Smooth muscle cell (in vitro differentiated cells): ENCODE data around the gene STXBP6. TPM values are rescaled to one million over a fixed set of nuclear protein-coding genes. Genes with fewer than 3 reads are reported as not detected.

Experiments used
- DNase-seq: peaks from one replicate; lab custom pipeline; 2025; ENCODE audit not compliant: unreplicated experiment; lab: John Stamatoyannopoulos, UW
- H2AFZ ChIP-seq: fragments of 200-600 bp; sonication (generic); 2 replicates; pipeline ENCODE4 v1.6.0; 2016; ENCODE audit warnings: antibody characterized with exemption, low read depth, mild to moderate bottlenecking
- H3F3A ChIP-seq: fragments of 200-600 bp; sonication (generic); 2 replicates; pipeline ENCODE4 v1.6.0; 2017; ENCODE audit warnings: antibody characterized with exemption, low read depth
- H3K27ac ChIP-seq: fragments of 200-600 bp; sonication (generic); 2 replicates; pipeline ENCODE4 v1.5.1; 2016; ENCODE audit warnings: low read depth, mild to moderate bottlenecking
- H3K27me3 ChIP-seq: fragments of 200-600 bp; sonication (generic); 2 replicates; pipeline ENCODE4 v1.6.1; 2016; ENCODE audit warnings: low read depth, mild to moderate bottlenecking
- H3K36me3 ChIP-seq: fragments of 200-600 bp; sonication (generic); 2 replicates; pipeline ENCODE4 v1.5.1; 2016; ENCODE audit warnings: low read depth
- H3K4me1 ChIP-seq: fragments of 200-600 bp; sonication (generic); 2 replicates; pipeline ENCODE4 v1.5.1; 2016; ENCODE audit warnings: low read depth
- H3K4me2 ChIP-seq: fragments of 200-600 bp; sonication (generic); 2 replicates; pipeline ENCODE4 v1.6.0; 2016; ENCODE audit warnings: mild to moderate bottlenecking
- H3K4me3 ChIP-seq: fragments of 200-600 bp; sonication (generic); 2 replicates; pipeline ENCODE4 v1.5.1; 2016; ENCODE audit warnings: mild to moderate bottlenecking
- H3K79me2 ChIP-seq: fragments of 200-600 bp; sonication (generic); 2 replicates; pipeline ENCODE4 v1.6.0; 2016; ENCODE audit warnings: low read depth, mild to moderate bottlenecking
- H3K9ac ChIP-seq: fragments of 200-600 bp; sonication (generic); 2 replicates; pipeline ENCODE4 v1.6.0; 2016; ENCODE audit warnings: low read depth
- H3K9me3 ChIP-seq: fragments of 200-600 bp; sonication (generic); replicated peaks from 2 replicates; pipeline ENCODE4 v1.5.1; 2016; ENCODE audit warnings: low read depth
- H4K20me1 ChIP-seq: fragments of 200-600 bp; sonication (generic); 2 replicates; pipeline ENCODE4 v1.6.0; 2016; ENCODE audit warnings: low read depth
- WGBS: methylation state at CpG from one replicate; pipeline ENCODE4 v1.1.7; 2016; ENCODE audit warnings: low lambda C conversion rate; 5-methylcytosine and 5-hydroxymethylcytosine counted together
- polyA plus RNA-seq: library from polyadenylated mRNA; unstranded; fragments of >200 nt; fragmentation: Nextera tagmentation; extraction: Ambion mirVana; gene quantifications from 2 replicates; pipeline ENCODE4 v1.2.1, GENCODE V29; 2016
- total RNA-seq: library from RNA; depleted of rRNA; stranded (reverse); fragments of >200 nt; gene quantifications from 2 replicates; pipeline ENCODE4 v1.2.3, GENCODE V29; 2014
- TF ChIP-seq, protein P1 (sequence below): fragments of 200-600 bp; sonication (generic); IDR thresholded peaks from 2 replicates; pipeline ENCODE4 v1.5.1; 2017; ENCODE audit warnings: borderline replicate concordance, mild to moderate bottlenecking, antibody characterized with exemption; ENCODE audit not compliant: insufficient read depth, poor library complexity, severe bottlenecking

STXBP6 gene
- total and polyA plus RNA-seq, 2 experiments from 2014 or later = 144 to 170 TPM

DNA sequence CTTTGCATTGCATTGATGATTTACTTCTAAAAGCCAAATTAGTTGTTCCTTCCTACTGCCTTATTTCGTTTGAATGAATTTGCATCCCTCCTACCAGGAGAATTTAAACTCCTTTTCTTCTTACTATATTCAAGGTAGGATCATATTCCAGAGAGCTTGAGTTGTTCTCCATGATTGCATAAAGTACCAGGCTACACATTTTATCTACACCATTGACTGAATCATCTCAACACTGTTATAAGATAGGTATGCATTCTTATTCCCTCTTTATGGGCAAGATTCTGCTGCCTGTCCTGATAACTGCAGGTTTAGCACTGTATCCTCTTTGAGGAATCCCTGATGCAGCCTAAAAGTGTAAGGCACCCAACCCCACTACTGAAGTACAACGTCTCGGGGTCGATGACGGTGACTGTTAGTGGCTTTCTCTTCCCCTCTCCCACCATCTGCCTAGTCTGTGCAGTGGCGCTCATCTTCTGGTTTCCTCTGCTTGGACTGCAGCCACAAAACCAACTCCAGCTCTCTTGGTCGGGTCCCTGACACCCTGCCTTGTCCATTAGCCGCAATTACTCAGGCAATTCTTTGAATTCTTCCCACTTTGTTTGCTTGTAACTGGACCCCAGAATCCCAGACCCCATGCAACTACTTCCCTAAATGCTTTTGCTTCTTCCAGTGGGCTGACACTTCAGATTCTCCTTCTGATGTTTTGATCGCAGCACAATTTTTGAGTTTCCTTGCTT lies 44.4 kb upstream of the STXBP6 start:
- WGBS = 60% methylated on average over 9 of the region's 9 CpGs
- Histone ChIP-seq H3F3A (peaks cover 36% of the 10 kb centered on the region), H3K4me1 (peaks cover 37% of the 10 kb centered on the region), H3K79me2 (no peaks in the 10 kb centered on the region), H3K27me3 (no peaks in the 10 kb centered on the region), H3K4me2 (peak overlapping the region; percentile 47), H3K36me3 (no peaks in the 10 kb centered on the region), H3K9me3 (no peaks in the 10 kb centered on the region), H2AFZ (no peak overlapping the region), H3K4me3 (no peak overlapping the region), H3K27ac (peak overlapping the region; percentile 95), H3K9ac (no peak overlapping the region), H4K20me1 (no peaks in the 10 kb centered on the region)
- TF ChIP-seq, protein P1, sequence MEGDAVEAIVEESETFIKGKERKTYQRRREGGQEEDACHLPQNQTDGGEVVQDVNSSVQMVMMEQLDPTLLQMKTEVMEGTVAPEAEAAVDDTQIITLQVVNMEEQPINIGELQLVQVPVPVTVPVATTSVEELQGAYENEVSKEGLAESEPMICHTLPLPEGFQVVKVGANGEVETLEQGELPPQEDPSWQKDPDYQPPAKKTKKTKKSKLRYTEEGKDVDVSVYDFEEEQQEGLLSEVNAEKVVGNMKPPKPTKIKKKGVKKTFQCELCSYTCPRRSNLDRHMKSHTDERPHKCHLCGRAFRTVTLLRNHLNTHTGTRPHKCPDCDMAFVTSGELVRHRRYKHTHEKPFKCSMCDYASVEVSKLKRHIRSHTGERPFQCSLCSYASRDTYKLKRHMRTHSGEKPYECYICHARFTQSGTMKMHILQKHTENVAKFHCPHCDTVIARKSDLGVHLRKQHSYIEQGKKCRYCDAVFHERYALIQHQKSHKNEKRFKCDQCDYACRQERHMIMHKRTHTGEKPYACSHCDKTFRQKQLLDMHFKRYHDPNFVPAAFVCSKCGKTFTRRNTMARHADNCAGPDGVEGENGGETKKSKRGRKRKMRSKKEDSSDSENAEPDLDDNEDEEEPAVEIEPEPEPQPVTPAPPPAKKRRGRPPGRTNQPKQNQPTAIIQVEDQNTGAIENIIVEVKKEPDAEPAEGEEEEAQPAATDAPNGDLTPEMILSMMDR = no peak
- DNase-seq = no peak

DNA sequence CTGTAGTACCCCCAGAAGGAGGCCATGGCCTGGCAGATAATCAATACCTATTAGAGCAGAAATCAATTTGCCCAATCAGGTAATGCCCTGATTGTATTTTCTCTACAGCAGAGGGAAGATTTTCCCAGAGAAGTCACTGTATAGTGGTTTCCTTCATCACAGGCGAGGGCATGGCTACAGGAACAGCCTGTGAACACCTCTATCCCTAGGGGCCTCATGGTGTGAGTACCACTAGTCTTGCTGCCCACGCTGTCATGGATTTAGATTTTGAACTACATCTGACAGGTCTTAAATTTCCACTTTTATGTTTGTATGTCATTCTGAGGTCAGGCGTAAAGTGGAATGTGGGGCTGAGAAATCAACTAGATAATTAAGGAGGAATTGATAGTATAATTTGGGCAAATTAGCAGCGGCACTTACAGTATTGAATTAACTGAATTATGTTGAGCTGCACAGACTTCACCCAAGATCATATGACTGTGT lies 42.4 kb upstream of the STXBP6 start:
- Histone ChIP-seq H3K9ac (peak overlapping the region; percentile 50), H3K79me2 (no peaks in the 10 kb centered on the region), H3K9me3 (no peaks in the 10 kb centered on the region), H3K4me1 (peaks cover 37% of the 10 kb centered on the region), H3F3A (peaks cover 36% of the 10 kb centered on the region), H3K27me3 (no peaks in the 10 kb centered on the region), H3K27ac (peak overlapping the region; percentile 95), H3K4me3 (no peak overlapping the region), H4K20me1 (no peaks in the 10 kb centered on the region), H2AFZ (peak overlapping the region; percentile 46), H3K4me2 (peak overlapping the region; percentile 71), H3K36me3 (no peaks in the 10 kb centered on the region)
- no peak for DNase-seq
- TF ChIP-seq, protein P1 = no peak
- 78% methylated on average over 4 of the region's 4 CpGs for WGBS

DNA sequence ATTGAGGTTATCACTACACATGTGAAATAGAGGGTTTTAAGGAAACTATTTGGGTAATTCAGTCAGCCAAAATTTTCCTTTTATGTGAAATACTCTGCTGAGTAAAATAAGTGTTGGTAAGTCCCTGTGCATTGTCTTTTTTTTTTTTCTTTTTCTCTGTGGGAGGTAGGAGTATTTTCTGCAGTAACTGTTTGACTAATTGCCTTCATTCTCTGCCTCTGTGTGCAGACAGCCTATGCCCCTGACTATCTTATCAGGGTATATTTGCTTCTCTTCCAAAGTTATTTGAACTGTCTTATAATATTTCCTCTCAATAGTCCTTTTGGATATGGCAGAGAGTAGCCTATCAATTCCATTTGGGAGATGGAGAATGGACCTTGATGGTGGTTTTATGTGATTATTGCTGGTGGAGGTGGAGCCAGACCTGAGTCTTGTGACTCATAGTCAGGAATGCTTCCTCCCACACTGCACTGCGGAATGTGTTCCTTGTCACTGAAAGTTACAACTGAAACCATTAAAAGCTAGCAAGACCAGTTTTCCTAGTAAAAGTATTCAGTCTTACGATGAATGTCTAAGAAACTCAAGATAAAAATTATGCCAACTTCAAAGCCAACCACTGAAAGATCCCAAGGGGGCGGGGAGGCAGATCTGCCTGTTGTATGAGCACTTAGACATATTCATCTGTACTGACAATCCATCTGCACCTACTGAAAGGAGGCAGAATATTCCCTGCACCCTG lies 40.9 kb upstream of the STXBP6 start:
- H3K9ac ChIP-seq = peak overlapping the region; percentile 72
- H4K20me1 ChIP-seq = no peaks in the 10 kb centered on the region
- H3K79me2 ChIP-seq = no peaks in the 10 kb centered on the region
- H3K27ac ChIP-seq = peak overlapping the region; percentile 95
- no peaks in the 10 kb centered on the region for H3K36me3 ChIP-seq
- no peaks in the 10 kb centered on the region for H3K9me3 ChIP-seq
- no peak overlapping the region for H2AFZ ChIP-seq
- H3K4me1 ChIP-seq = peaks cover 37% of the 10 kb centered on the region
- H3K27me3 ChIP-seq = no peaks in the 10 kb centered on the region
- TF ChIP-seq, protein P1 = no peak
- DNase-seq = no peak
- peak overlapping the region; percentile 71 for H3K4me2 ChIP-seq
- peaks cover 36% of the 10 kb centered on the region for H3F3A ChIP-seq
- 2% methylated on average over 3 of the region's 3 CpGs for WGBS
- peak overlapping the region; percentile 7 for H3K4me3 ChIP-seq
